EH (cell line): ENCODE results near the gene USP21.
A peak's percentile ranks its signal among the peaks of the same experiment; 100 is the strongest.

Source experiments
- DNase-seq: peaks from one replicate; pipeline ENCODE4 v3.0.0-alpha.2; 2015; ENCODE audit warnings: low read depth

Gene USP21

DNA sequence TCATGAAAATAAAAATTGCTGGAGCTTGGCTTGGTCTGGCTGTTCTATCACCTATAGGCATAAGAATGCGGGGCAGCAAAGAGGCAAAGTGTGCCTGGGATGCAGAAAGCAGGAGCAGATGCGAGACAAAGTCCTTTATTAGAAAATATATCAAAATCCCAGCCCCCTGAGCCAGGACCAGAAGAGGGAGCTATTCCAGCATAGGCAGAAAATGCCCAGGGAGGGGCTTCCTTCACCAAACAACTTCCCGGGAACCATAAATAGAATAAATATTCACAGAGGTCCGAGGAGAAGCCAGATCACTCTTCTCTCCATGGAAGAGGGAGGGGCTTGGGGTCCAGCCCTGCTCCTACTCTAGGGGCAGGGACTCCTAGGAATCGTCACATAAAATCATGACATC is 11.9 kb downstream of the USP21 start:
- DNase-seq: no peak

- no peak for DNase-seq
Observed at GRCh38 chr1:161171696-161172095, 12.4 kb downstream of the USP21 start.

DNA sequence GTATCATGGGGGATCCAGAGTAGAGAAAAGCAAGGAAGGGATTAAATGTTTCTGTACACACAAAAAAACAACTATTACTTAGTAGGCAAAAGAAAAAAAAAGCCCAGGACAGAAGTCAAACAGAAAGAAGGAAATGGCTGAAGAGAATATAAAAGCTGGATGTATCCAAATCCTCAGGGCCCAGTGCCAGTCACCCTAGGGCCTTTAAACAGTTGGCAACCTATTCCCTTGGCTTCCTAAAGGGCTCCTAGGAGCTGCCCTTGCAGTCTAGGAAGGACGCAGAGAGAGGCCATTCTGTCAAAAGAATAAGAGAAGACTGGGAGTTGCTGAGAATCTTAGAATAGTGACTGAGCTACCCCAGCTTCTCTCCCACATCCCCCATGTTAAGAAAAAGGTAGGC is 13.0 kb downstream of the USP21 start:
- DNase-seq: no peak

DNA sequence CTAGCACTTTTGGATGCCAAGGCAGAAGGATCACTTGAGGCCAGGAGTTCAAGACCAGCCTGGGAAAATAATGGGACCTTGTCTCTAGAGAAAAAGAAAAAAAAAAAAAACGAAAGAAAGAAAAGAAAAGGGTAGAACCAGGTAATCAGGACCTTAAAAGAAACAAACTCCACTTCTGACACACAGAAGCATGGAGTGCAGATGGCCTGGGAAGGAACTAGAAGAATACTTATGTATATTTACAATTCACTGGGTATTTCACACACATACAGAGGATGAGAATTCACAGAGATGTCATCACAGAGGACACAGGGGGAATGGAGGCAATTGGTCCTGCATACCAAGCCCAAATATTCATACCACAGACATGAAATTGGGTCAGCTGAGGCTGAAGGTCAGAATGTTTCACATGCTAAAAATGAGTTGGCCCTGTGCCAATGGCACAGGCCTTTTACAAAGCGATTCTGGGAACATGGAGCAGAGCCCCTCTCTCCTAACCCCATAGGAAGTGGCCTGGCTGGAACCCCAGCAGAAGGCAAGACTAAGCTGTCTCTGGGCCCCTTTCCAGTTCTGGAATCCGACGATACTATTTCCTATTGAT is 13.6 kb downstream of the USP21 start:
- DNase-seq: peak; percentile 93

DNA sequence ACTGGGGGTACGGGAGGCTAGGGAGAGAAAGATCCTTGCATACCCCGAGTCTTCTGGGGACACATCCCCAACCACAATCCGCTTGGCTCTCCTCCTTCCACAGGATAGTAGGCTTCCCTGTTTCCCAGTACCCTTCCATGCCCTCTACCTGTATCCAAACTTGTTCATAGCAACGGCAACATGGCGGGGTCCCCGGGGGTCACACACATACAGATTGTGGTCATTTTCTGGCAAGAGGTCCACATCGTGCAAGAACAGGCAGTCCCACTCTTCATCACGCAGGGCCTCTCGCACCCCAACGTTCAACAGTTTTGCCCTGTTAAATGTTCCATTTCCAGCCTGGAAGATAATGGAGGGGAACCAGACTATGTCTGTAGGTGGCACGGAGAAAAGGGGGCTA is 14.4 kb downstream of the USP21 start:
- no peak for DNase-seq

DNA sequence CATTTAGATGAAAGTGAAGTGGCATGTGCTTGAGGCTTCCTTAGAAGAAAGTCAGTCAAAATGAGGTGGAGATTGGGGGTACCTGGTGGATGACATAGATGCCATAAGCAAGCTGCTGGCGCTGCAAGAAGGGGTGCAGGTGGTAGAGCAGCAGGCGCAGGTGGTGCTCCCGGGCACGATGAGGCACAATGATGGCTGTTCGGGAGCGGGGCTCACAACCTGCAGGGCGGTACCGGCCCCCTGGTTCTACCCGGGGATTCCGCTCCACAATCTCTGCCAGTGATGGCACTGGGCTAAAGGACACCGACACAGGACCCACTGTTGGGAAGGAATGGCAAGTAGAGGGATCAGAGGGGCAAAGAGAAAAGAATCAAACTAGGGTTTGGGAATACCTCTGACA is 15.6 kb downstream of the USP21 start:
- DNase-seq: no peak

DNA sequence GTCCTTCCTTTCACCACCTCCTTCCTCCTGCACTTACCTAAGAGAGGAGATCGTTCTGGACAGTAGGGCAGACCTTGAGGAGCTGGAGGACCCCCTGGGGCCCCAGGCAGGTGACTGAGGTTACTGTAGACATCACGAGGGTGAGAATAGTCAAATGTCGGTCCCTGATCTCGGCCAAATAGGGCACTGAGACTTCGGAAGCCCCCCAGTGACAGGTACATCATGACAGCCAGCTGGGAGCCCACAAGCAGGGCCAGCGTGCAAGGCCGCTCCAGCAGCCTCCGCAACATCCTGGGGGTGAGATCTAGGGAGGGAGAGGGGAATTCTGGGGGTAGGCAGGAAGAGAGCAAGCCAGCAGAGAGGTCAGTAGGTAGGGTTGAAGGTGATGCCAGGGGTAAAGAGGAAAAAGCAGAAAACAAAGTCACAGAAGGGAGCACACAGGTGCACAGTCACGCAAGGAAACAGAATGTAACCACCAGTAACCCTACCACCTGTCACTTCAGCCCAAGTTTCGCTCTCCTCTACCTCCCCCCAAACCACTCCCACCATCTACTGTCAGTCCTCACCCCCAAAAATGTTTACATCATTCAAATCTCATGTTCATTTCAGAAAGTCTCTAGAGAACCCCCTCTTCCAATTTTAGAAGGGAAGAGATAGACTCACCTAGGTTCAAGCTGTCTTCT is 16.6 kb downstream of the USP21 start:
- no peak for DNase-seq

GRCh38 chr1:161176468-161177111 is 17.3 kb downstream of the USP21 start:
- no peak for DNase-seq

- peak; percentile 75 for DNase-seq
Observed at GRCh38 chr1:161177112-161177935, 18.0 kb downstream of the USP21 start, which contains the start of gene B4GALT3. TSS of gene B4GALT3 (minus strand) at chr1:161177507. CDS start at chr1:161176060, 1,447 bp downstream.

DNA sequence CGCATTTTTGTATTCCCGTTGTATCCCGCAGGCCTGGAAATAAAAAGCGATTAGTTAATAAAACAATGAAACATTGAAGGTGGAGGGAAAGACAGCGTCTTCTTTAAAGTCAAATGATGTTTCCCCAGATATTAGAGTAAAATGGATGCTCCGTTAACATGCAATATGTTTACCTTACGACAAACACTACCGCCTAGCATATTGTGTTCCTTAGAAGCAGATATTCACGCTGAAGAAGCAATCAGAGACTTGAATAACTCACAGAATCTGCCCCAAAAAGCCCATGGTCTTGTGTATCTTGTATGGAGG is 18.6 kb downstream of the USP21 start:
- no peak for DNase-seq

DNA sequence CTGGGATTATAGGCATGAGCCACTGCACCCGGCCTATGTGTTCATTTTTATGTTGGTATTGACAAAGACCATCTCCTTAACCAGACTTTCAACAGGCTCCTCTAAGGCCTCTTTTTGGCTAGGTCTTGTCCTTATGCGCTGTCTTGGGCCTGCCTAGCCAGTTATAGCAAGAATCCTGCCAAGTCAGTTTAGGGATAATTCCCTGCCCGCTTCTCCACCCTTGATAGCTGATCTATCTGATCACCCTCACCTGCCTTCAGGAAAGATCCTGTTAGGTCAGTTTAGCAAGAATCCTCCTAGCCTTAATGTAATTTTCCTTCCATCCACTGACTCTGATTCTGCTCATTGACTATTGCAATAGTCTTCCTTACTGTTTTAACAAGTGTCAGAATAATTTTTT is 20.4 kb downstream of the USP21 start:
- no peak for DNase-seq

GRCh38 chr1:161180639-161181038 is 21.3 kb downstream of the USP21 start:
- peak; percentile 29 for DNase-seq

DNA sequence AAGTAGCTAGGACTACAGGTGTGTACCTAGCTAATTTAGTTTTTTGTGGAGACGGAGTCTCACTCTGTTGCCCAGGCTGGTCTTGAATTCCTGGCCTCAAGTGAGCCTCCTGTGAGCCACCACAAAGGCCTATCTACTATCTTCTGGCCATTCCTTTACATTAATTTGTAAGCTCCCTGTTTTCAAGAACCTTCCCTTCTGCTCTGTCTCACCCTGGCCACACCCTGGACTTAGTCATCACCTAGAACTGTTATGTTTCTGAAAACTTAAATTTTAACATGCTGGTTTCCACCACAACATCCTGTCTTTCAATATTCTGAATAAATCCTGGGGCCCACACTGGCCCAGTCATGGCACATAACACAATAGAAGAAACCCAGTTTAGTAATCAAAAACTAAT is 22.9 kb downstream of the USP21 start:
- DNase-seq: peak; percentile 66

DNA sequence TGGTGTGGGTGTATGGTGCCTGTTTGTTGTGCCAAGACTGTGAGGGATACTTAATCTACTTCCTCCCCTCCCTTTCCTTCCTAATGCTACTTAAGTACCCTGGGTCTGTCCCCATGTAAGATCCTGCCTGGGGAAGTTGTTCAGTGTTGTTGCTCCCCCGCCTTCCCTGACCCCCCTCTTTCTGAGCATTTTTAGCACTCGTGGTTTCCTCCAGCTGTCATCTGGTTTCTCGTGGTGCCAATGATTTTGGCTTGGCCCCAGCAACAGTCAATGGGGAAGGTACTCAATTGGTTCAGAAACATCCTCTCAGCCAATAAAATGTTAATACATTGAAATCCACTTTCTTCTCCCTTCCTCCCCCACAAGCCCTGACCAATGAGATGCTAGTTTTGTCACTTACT is 26.0 kb downstream of the USP21 start:
- DNase-seq: peak; percentile 67

- DNase-seq: no peak
Observed at GRCh38 chr1:161185732-161186311, 26.5 kb downstream of the USP21 start.

DNA sequence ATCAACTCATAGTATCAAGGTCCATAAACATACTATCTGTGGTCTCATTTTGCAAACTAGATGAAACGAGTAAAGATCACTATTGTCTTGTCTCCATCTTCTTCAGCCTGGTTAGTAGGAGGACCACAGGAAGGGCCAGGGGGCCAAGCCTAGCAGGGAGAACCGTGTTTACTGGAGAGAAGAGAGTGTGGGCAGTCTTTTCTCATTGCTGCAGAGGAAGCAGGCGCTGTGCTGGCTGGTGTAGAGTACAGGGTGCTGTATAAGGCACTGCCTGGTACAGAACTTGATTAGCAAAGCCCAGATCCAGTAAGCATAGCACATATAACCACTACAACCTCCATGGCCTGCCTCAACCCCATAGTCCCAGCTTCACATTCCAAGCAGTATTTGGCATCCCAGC is 28.0 kb downstream of the USP21 start:
- no peak for DNase-seq

- DNase-seq: no peak
Observed at GRCh38 chr1:161188381-161188780, 29.1 kb downstream of the USP21 start.

DNA sequence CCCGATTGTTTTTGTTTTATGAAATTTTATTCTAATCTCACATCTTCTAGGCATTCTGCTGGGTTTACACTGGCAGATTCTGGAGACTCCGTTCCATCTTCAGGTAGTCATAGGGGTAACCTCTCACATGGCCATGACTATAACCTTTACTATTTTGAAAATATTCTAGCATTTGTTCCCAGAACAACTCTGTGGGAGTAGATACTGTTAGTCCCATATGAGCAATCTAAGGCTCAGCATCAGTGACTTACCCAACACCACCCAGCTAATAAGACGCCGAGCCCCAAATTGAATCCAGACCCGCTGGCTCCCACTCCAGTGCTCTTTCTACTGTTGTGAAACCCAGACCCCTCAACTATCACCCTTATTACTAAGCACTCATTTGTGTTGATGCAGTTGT is 29.7 kb downstream of the USP21 start:
- DNase-seq: no peak

- DNase-seq: no peak
Observed at GRCh38 chr1:161190962-161191521, 31.7 kb downstream of the USP21 start.

DNA sequence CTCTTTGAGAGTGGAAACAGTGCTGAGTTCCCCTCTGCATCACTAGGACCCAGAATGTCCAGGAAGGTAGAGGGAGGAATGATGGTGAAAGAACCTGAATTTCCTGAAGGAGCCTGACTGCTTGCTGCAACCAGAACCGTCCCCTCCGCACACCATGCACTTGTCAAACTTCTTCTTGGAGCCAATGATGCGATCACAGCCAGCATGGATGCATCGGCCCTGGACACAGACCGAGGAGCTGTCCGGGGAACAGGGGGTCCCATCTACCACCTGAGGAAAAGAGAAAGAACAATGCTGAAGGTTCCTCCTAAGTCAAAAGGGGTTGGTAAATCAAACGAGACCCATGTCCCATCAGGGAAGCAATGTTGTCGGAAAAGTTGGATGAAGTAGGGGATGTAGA is 32.7 kb downstream of the USP21 start:
- DNase-seq: no peak

DNA sequence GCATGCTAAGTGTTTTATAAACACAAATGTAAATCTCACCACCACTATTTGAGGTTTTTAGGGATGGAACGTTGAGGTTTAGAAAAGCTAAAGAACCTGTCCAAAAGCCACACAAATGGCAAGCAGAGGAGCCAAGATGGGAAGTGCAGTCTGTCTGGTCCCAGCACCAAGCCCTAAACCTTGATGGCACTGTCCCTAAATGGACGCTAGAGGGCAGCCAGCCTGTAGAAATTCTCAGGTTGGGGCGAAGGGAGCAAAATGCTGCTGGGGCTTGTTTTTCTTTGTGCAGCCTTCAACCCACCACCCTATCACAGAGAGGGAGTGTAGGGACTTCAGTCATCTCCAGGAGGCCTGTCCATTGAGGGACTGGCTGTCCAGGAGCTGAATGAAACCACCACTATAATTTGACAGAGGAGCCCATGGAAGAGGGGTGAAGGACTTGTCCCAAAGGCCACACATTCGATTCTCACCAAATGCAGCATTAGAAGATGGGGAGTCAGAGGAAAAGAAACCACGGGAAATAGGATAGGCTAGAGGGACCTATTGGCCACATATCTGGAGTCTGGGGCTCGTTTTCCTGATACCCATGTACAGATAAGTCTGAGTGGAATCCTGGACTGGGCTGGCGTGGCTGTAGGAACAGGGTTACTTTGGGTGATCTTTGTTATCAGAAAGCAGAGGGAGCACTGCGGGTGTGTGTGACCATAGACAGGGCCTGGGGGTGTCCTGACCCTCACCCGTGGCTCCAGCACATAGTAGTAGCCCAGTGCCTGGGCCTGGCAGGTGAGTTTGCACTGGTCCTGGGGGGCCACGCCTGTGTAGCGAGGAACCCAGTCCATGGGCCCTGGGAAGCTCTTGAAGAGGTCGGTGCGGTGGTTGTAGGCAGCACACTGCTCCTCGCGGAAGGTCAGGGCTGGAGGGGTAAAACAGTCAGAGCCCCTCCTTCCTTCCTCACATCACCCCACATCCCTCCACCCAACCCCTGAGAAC is 33.5 kb downstream of the USP21 start:
- peak; percentile 75 for DNase-seq
